Measurements from ENCODE around the gene CEP55.

CEP55 gene

GRCh38 chr10:93496322-93497041, at the start of gene CEP55:
Gene CEP55, plus strand, starts transcription at chr10:93496612. Its CDS starts 3,440 bp downstream, at chr10:93500052.
- in situ Hi-C loops (cut with HindIII; ENCODE audit: low sequenced_read_pairs), result no loop called here

GRCh38 chr10:93447019-93447418, 49.4 kb upstream of the CEP55 start:
- in situ Hi-C loops (cut with HindIII; ENCODE audit: low sequenced_read_pairs), result no loop called here

DNA sequence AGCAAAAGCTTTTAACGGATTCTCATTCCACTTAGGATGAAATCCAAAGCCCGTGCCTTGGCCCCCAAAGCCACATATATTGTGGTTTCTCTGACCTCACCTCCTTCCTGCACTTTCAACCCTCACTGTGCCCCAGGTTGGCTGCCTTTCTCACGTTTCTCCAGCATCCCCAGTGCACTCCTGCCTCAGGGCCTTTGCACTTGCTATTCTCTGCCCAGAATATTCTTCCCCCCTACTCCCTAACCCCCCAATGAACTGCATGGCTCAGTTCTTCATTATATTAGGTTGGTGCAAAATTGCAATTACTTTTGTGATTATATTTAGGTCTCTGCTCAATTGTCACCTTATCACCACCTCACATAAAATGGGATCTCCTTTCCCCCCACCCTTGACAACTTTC, 48.4 kb upstream of the CEP55 start:
- in situ Hi-C loops (cut with HindIII; ENCODE audit: low sequenced_read_pairs), result no loop called here

GRCh38 chr10:93451244-93451947, 45.0 kb upstream of the CEP55 start:
- in situ Hi-C loops (cut with HindIII; ENCODE audit: low sequenced_read_pairs), result no loop called here

DNA sequence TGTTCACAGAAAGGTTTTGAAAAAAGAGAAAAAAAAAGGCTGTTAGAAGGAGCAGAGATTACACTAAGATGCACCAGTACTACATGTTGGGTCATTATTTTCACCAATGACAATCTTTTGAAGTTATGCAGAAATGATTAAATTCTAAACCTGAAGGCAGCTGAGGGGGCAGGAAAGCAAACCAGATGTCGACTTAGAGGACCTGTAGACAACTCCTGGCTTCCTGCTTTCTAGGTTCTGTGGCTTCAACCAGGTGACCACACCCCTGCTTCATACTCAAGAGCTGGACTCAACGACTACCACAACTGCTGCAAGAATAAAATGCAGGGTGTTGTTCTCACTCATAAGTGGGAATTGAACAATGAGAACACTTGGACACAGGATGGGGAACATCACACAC, 44.3 kb upstream of the CEP55 start:
- in situ Hi-C loops (cut with HindIII; ENCODE audit: low sequenced_read_pairs), result no loop called here

DNA sequence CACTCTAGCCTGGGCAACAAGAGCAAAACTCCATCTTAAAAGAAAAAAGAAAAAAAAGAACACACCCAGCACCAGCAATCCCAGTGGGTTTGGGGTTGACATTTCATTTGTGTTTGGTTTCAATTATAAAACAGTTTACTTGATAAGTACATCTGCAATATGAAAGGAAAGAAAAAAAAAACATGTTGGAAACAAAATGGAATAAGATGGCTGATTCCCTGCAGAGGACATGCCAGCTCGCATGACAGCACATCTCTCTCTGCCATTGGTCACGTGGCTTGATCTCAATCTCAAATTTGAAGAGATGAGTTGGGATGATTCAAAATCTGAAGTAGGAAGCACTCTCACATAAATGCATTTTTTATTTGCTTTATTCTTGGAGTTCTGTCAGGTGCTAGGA, 42.3 kb upstream of the CEP55 start:
- in situ Hi-C loops (cut with HindIII; ENCODE audit: low sequenced_read_pairs), result no loop called here

GRCh38 chr10:93454736-93455135, 41.7 kb upstream of the CEP55 start:
- in situ Hi-C loops (cut with HindIII; ENCODE audit: low sequenced_read_pairs), result no loop called here

GRCh38 chr10:93456480-93456879, 39.9 kb upstream of the CEP55 start:
- in situ Hi-C loops (cut with HindIII; ENCODE audit: low sequenced_read_pairs), result no loop called here

DNA sequence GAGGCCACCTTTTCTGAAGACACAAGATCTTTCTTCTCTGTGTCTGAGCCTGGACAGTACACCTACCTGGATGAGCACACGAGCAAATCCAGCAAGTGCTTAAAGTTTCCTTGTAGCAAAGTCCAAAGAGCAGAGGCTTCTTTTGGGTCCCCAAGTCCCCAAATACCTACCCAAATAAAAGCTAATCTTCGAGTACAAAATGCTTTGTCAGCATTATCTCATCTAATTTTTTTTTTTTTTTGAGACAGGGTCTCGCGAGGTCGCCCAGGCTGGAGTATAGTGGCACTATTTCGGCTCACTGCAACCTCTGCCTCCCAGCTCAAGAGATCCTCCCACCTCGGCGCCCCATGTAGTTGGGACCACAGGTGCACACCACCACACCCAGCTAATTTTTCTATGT, 38.9 kb upstream of the CEP55 start:
- in situ Hi-C loops (cut with HindIII; ENCODE audit: low sequenced_read_pairs), result no loop called here

- in situ Hi-C loops (cut with HindIII; ENCODE audit: low sequenced_read_pairs), result no loop called here
Measured at GRCh38 chr10:93458821-93459257, 37.6 kb upstream of the CEP55 start.

DNA sequence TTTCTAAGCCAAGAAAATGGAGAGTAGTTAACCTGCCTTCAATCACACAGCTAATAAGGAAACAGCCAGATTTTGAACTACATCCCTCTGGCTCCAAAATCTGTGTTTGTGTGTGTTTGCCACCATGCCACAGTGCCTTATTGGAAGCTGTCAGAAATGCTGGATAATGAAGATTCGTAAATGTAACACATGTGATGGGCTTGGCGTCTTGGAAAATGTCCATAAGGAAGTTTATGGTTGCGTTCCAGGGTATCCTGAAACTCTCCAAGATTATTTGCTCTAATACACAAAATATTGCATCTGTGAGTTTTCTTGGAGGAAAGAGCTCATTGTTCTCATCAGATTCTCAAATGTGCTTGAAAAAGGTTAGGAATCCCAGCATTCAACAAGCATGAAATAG, 36.9 kb upstream of the CEP55 start:
- in situ Hi-C loops (cut with HindIII; ENCODE audit: low sequenced_read_pairs), result no loop called here

GRCh38 chr10:93461109-93461806, 35.2 kb upstream of the CEP55 start:
- in situ Hi-C loops (cut with HindIII; ENCODE audit: low sequenced_read_pairs), result loop anchor here (10.0 kb wide), 1 partner anchor 76 kb away; no protein-coding TSS in a partner anchor

- in situ Hi-C loops (cut with HindIII; ENCODE audit: low sequenced_read_pairs), result loop anchor here (10.0 kb wide), 1 partner anchor 77 kb away; no protein-coding TSS in a partner anchor
Measured at GRCh38 chr10:93461807-93462178, 34.6 kb upstream of the CEP55 start.

- in situ Hi-C loops (cut with HindIII; ENCODE audit: low sequenced_read_pairs), result loop anchor here (10.0 kb wide), 1 partner anchor 78 kb away; no protein-coding TSS in a partner anchor
Measured at GRCh38 chr10:93462371-93462770, 34.0 kb upstream of the CEP55 start.

GRCh38 chr10:93462881-93463280, 33.5 kb upstream of the CEP55 start:
- in situ Hi-C loops (cut with HindIII; ENCODE audit: low sequenced_read_pairs), result loop anchor here (10.0 kb wide), 1 partner anchor 78 kb away; no protein-coding TSS in a partner anchor

- in situ Hi-C loops (cut with HindIII; ENCODE audit: low sequenced_read_pairs), result loop anchor here (10.0 kb wide), 1 partner anchor 79 kb away; no protein-coding TSS in a partner anchor
Measured at GRCh38 chr10:93463723-93464476, 32.5 kb upstream of the CEP55 start.

- in situ Hi-C loops (cut with HindIII; ENCODE audit: low sequenced_read_pairs), result loop anchor here (10.0 kb wide), 1 partner anchor 80 kb away; no protein-coding TSS in a partner anchor
Measured at GRCh38 chr10:93464776-93465388, 31.5 kb upstream of the CEP55 start.

- in situ Hi-C loops (cut with HindIII; ENCODE audit: low sequenced_read_pairs), result loop anchor here (10.0 kb wide), 1 partner anchor 81 kb away; no protein-coding TSS in a partner anchor
Measured at GRCh38 chr10:93465806-93466675, 30.4 kb upstream of the CEP55 start.

- in situ Hi-C loops (cut with HindIII; ENCODE audit: low sequenced_read_pairs), result loop anchor here (10.0 kb wide), 1 partner anchor 83 kb away; no protein-coding TSS in a partner anchor
Measured at GRCh38 chr10:93467635-93468034, 28.8 kb upstream of the CEP55 start.

Data from endothelial cell of hepatic sinusoid (primary cell).